Right lobe of liver (tissue), 6 donors: Measurements from ENCODE around the gene CCDC150. TPM values are rescaled to one million over a fixed set of nuclear protein-coding genes. Genes with fewer than 3 reads are reported as not detected.

Experiments used
- ATAC-seq, 4 donors: fragments of 200-7000 bp; cut with Tn5 transposase; one replicate each; pipeline ENCODE4 v1.9.1; 2020; ENCODE audit warnings: mild to moderate bottlenecking in 4 of 4, moderate library complexity in 4 of 4
- DNase-seq, 3 donors: peaks; one replicate each; pipeline ENCODE4 v3.0.0-alpha.2; 2020
- H3K27ac ChIP-seq, 3 donors: fragments of 200-600 bp; one replicate each; pipeline ENCODE4 v1.8.0; 2022
- H3K27me3 ChIP-seq, 2 donors: fragments of 200-600 bp; one replicate each; pipeline ENCODE4 v1.8.0; 2022
- H3K36me3 ChIP-seq, 4 donors: fragments of 200-600 bp; sonication (generic) in 1 of 4; one replicate each; pipeline versions ENCODE4 v1.5.1 to v1.8.0; 2017 to 2022; ENCODE audit warnings: control low read depth in 1 of 4
- H3K4me1 ChIP-seq, 4 donors: fragments of 200-600 bp; sonication (generic) in 1 of 4; one replicate each; pipeline versions ENCODE4 v1.5.1 to v1.8.0; 2017 to 2022; ENCODE audit warnings: control low read depth in 1 of 4
- H3K4me3 ChIP-seq, 3 donors: fragments of 200-600 bp; one replicate each; pipeline ENCODE4 v1.8.0; 2022
- H3K9me3 ChIP-seq, 4 donors: fragments of 200-600 bp; sonication (generic) in 1 of 4; one replicate each; pipeline versions ENCODE4 v1.5.1 to v1.8.0; 2017 to 2022; ENCODE audit warnings: control low read depth in 1 of 4
- POLR2A ChIP-seq: fragments of 450-650 bp; IDR thresholded peaks from one replicate; pipeline ENCODE4 v1.6.1; 2017; ENCODE audit warnings: antibody characterized with exemption, mild to moderate bottlenecking
- WGBS: methylation state at CpG from one replicate; pipeline ENCODE4 v1.1.6; 2018; ENCODE audit warnings: low coverage, low lambda C conversion rate; ENCODE audit not compliant: insufficient coverage; ENCODE audit errors: missing lambda C conversion rate; 5-methylcytosine and 5-hydroxymethylcytosine counted together
- intact Hi-C, 2 donors: fragments of 100-400 bp; cut with DNase I; formaldehyde crosslinking; loops; one replicate each; pipeline versions ENCODE4 v1.11.2 to v1.14.1; 2022
- long read RNA-seq: library from polyadenylated mRNA; unstranded; transcript quantifications from one replicate; pipeline ENCODE4 v2.0.0, GENCODE V29; 2019
- total RNA-seq, 6 experiments: library from RNA; depleted of rRNA in 2 of 6; stranded (reverse); fragments of >200 nt in 2 of 6; fragmentation: NEBNext Ultra II Directional in 3 of 6; extraction: Animal tissue kit (Norgen Biotek cat#: 25700) in 3 of 6; gene quantifications; one replicate each; pipeline versions ENCODE4 v1.1.0 to v1.2.4, GENCODE V29; 2016 to 2023
- TF ChIP-seq, protein P1 (sequence below), 4 donors: fragments of 200-600 bp in 3 of 4; fragments of 450-650 bp in 1 of 4; IDR thresholded peaks; one replicate each; pipeline versions ENCODE4 v1.5.1 to v1.8.0; 2016 to 2022; ENCODE audit warnings: antibody characterized with exemption in 4 of 4, mild to moderate bottlenecking in 2 of 4
- donor health status: DM: no; HTN: yes; CAD: no.
- donor health status: DM: no; HTN: no; CAD: no.
- donor health status: DM: no; HTN: no; CAD: no.
- donor health status: DM: no; HTN: yes; CAD: no.
- donor health status: DM: no; HTN: yes; CAD: no.

The CCDC150 gene
- total RNA-seq = 1 to 10 TPM in 5 of 6 experiments, under 1 TPM in 1; 0.98 to 4.1 (median 1.9) TPM
- long read RNA-seq = 0 reads

DNA sequence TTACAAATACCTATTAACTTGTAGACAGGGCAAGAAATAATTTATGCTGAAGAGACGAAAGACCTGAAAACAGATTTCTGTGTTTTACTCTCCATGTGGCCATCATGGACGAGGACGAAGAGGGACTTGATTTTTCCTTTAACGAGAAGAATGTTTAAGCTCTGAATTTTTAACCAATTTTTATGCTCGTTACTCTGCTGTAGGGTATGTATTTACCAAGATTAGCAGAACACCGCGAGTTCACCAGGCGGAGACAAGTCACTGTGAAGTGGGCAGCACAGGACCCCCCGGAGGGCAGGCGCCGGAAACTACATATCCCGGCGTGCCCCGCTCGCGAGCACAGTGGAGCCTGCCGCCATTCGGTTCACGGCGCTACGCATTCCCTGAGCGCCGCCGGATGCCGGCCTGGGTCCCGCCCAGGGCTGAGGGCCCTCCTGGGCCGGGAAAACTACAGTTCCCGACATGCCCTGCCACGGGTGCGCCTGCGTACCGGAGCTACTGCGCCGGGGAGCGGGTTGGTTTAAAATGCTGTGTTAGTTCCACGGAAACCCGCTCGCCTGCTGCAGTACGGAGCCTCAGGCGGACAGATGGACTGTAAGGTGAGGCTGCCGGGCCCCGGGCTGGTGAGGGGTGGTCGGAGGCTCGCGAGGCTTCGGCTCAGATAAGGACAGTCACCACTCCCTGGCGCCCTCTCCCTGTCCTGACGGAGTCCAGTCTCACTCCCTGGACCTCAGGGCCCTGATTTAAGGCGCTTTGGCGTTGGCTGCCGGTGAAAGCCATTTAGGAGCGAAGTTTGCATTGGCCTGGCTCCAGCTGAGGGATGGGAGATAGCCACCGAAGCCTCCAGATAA lies at the start of gene CCDC150:
Gene CCDC150 (plus strand): TSS at position 536 of the 851 bp plus-strand sequence. CDS start 52 bp downstream, at position 588.
- Histone ChIP-seq H3K4me3 (peak within 1 kb of the TSS; percentile 57 to 66 (median 60)), H3K36me3 (no peaks in the 10 kb centered on the region), H3K9me3 (no peaks in the 10 kb centered on the region), H3K27ac (peak within 1 kb of the TSS in 1 of 3 donors; percentile 38), H3K4me1 (peaks cover 0 to 4% (median 0%) of the 10 kb centered on the region in 4 donors), H3K27me3 (no peaks in the 10 kb centered on the region)
- peak; percentile 100 for ATAC-seq
- 3% methylated on average over 29 of the region's 53 CpGs for WGBS
- intact Hi-C loops = no loop called here
- DNase-seq = peak; percentile 95 to 97 (median 96)
- no peak for TF ChIP-seq POLR2A
- TF ChIP-seq, protein P1, sequence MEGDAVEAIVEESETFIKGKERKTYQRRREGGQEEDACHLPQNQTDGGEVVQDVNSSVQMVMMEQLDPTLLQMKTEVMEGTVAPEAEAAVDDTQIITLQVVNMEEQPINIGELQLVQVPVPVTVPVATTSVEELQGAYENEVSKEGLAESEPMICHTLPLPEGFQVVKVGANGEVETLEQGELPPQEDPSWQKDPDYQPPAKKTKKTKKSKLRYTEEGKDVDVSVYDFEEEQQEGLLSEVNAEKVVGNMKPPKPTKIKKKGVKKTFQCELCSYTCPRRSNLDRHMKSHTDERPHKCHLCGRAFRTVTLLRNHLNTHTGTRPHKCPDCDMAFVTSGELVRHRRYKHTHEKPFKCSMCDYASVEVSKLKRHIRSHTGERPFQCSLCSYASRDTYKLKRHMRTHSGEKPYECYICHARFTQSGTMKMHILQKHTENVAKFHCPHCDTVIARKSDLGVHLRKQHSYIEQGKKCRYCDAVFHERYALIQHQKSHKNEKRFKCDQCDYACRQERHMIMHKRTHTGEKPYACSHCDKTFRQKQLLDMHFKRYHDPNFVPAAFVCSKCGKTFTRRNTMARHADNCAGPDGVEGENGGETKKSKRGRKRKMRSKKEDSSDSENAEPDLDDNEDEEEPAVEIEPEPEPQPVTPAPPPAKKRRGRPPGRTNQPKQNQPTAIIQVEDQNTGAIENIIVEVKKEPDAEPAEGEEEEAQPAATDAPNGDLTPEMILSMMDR (IDR thresholded peaks at IDR 0.05) = peak in 2 of 4 donors; percentile 13 to 18

DNA sequence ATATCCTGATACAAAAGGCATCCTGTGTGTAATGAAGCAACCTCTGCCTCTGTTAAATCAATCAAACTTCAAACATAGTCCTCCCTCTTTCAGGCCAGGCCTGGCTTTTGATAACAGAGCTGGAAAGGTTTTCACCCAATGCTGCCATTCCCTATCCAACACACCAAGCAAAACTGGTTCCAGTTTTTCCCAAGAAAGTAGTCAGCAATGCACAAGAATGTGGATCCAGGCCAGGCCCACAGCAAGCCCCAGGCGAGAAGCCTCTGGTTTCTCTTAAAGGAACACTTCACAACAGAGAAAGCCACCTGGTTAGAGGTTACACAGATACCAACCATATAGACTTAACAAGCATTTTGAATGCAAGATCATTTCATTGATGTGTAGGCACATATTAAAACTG lies 49.2 kb upstream of the CCDC150 start:
- intact Hi-C loops = no loop called here
- DNase-seq = no peak
- Histone ChIP-seq H3K27ac (no peak overlapping the region), H3K9me3 (no peaks in the 10 kb centered on the region), H3K36me3 (no peaks in the 10 kb centered on the region), H3K4me3 (no peak overlapping the region), H3K4me1 (peaks cover 0 to 9% (median 0%) of the 10 kb centered on the region in 4 donors), H3K27me3 (no peaks in the 10 kb centered on the region)
- ATAC-seq = no peak
- 86% methylated on average over 1 of the region's 1 CpG for WGBS
- TF ChIP-seq, protein P1 (IDR thresholded peaks at IDR 0.05) = no peak
- no peak for TF ChIP-seq POLR2A

DNA sequence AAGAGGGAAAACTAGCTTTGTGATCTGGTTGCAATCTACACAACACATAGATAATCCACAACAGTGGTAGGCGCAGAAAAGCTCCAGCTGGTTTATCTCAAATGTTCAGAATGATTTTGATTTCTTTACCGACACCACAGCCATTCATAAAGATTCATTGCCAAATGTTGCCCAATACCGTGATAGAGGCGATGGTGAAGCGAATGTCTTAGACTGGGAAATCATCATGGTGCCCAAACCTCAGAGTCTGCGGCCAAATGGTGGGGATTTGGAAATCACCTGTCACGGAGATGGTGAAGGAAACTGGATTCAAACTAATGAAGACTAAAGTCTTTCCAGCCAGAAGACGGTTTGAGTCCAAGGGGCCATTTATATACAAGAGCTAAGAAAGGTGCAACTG lies 48.5 kb upstream of the CCDC150 start:
- Histone ChIP-seq H3K9me3 (no peaks in the 10 kb centered on the region), H3K27me3 (no peaks in the 10 kb centered on the region), H3K4me3 (no peak overlapping the region), H3K36me3 (no peaks in the 10 kb centered on the region), H3K27ac (no peak overlapping the region), H3K4me1 (peaks cover 0 to 9% (median 0%) of the 10 kb centered on the region in 4 donors)
- 93% methylated on average over 8 of the region's 8 CpGs for WGBS
- DNase-seq (no peak), ATAC-seq (no peak)
- TF ChIP-seq, protein P1 (IDR thresholded peaks at IDR 0.05) = no peak
- no peak for TF ChIP-seq POLR2A
- intact Hi-C loops = no loop called here

DNA sequence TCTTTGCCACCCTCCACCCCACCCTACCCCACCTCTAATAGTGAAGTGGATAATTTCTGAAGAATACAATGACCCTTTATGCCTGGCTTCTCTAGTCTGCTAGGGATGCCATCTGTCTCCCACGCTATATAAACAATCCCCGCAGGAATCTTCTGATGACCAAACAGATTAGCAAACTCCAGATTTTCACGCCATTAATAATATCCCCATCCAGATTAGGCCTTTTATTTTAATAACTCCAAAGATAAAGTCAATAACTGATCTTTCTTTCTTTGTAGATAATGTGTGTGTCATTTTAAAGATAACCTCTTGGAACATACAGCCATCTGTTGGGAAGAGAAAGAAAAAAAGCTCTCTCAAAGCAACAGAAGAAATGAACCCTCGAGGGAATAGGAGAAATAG lies 47.9 kb upstream of the CCDC150 start:
- Histone ChIP-seq H3K4me1 (peaks cover 0 to 9% (median 0%) of the 10 kb centered on the region in 4 donors), H3K27ac (no peak overlapping the region), H3K36me3 (no peaks in the 10 kb centered on the region), H3K4me3 (no peak overlapping the region), H3K27me3 (no peaks in the 10 kb centered on the region), H3K9me3 (no peaks in the 10 kb centered on the region)
- WGBS = 60% methylated on average over 4 of the region's 4 CpGs
- intact Hi-C loops = no loop called here
- ATAC-seq = no peak
- no peak for DNase-seq
- no peak for TF ChIP-seq POLR2A
- TF ChIP-seq, protein P1 (IDR thresholded peaks at IDR 0.05) = no peak
